ENCODE results near the gene CNR1.

DNA sequence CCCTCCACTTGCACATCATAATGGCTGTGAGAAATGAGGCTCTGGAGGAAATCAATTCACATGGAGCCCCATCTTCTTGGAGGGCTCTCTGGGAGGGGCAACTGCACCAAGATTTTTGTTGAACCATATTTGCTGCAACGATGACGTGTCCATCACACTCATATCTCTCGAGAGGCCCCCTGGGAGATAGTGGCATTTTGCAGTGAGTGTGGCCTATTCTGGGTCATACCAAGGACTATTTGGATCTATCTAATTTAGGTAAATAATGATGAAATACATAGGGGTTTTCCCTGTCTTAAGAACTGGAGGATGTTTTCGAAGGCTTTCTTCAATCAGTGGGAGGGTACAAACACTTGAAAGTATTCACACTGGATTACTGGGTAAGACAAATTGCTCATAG is 31.6 kb downstream of the CNR1 start:
- no peak for TF ChIP-seq TCF12 (IDR thresholded peaks at IDR 0.05; ENCODE audit: low read depth)
- TF ChIP-seq, protein P1, sequence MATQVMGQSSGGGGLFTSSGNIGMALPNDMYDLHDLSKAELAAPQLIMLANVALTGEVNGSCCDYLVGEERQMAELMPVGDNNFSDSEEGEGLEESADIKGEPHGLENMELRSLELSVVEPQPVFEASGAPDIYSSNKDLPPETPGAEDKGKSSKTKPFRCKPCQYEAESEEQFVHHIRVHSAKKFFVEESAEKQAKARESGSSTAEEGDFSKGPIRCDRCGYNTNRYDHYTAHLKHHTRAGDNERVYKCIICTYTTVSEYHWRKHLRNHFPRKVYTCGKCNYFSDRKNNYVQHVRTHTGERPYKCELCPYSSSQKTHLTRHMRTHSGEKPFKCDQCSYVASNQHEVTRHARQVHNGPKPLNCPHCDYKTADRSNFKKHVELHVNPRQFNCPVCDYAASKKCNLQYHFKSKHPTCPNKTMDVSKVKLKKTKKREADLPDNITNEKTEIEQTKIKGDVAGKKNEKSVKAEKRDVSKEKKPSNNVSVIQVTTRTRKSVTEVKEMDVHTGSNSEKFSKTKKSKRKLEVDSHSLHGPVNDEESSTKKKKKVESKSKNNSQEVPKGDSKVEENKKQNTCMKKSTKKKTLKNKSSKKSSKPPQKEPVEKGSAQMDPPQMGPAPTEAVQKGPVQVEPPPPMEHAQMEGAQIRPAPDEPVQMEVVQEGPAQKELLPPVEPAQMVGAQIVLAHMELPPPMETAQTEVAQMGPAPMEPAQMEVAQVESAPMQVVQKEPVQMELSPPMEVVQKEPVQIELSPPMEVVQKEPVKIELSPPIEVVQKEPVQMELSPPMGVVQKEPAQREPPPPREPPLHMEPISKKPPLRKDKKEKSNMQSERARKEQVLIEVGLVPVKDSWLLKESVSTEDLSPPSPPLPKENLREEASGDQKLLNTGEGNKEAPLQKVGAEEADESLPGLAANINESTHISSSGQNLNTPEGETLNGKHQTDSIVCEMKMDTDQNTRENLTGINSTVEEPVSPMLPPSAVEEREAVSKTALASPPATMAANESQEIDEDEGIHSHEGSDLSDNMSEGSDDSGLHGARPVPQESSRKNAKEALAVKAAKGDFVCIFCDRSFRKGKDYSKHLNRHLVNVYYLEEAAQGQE (IDR thresholded peaks at IDR 0.05; ENCODE audit: low read depth): no peak
- TF ChIP-seq EP300 (IDR thresholded peaks at IDR 0.05; ENCODE audit: borderline replicate concordance): no peak
- TF ChIP-seq, protein P2, sequence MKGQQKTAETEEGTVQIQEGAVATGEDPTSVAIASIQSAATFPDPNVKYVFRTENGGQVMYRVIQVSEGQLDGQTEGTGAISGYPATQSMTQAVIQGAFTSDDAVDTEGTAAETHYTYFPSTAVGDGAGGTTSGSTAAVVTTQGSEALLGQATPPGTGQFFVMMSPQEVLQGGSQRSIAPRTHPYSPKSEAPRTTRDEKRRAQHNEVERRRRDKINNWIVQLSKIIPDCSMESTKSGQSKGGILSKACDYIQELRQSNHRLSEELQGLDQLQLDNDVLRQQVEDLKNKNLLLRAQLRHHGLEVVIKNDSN (IDR thresholded peaks at IDR 0.05): no peak
- TF ChIP-seq NFIC (IDR thresholded peaks at IDR 0.05): no peak
